Karpas-422 (cell line): ENCODE measurements around the gene SLC22A23. TPM values are rescaled to one million over a fixed set of nuclear protein-coding genes. Genes with fewer than 3 reads are reported as not detected.

Experiments used
- DNase-seq: peaks from one replicate; pipeline ENCODE4 v3.0.0-alpha.2; 2015
- H2AFZ ChIP-seq: fragments of 200-600 bp; sonication (generic); 2 replicates; pipeline ENCODE4 v1.6.1; 2014; ENCODE audit warnings: antibody characterized with exemption, low read length, mixed read lengths
- H3K27ac ChIP-seq: fragments of 200-600 bp; sonication (generic); 2 replicates; pipeline ENCODE4 v1.5.1; 2014; ENCODE audit warnings: mild to moderate bottlenecking, low read length, moderate library complexity
- H3K27me3 ChIP-seq: fragments of 200-600 bp; sonication (generic); 2 replicates; pipeline ENCODE4 v1.6.1; 2014; ENCODE audit warnings: low read length, mixed read lengths
- H3K36me3 ChIP-seq: fragments of 200-600 bp; sonication (generic); 2 replicates; pipeline ENCODE4 v1.6.1; 2014; ENCODE audit warnings: low read length, mixed read lengths; ENCODE audit not compliant: insufficient read depth
- H3K4me1 ChIP-seq: fragments of 200-600 bp; sonication (generic); 2 replicates; pipeline ENCODE4 v1.6.1; 2014; ENCODE audit warnings: mild to moderate bottlenecking, low read length, mixed read lengths
- H3K4me2 ChIP-seq: fragments of 200-600 bp; sonication (generic); 2 replicates; pipeline ENCODE4 v1.6.1; 2014; ENCODE audit warnings: low read length, low read depth, mild to moderate bottlenecking; ENCODE audit not compliant: poor library complexity, severe bottlenecking
- H3K4me3 ChIP-seq: fragments of 200-600 bp; sonication (generic); 2 replicates; pipeline ENCODE4 v1.5.1; 2014; ENCODE audit warnings: mild to moderate bottlenecking, antibody characterized with exemption, low read length, mixed read lengths
- H3K79me2 ChIP-seq: fragments of 200-600 bp; sonication (generic); 2 replicates; pipeline ENCODE4 v1.6.1; 2014; ENCODE audit warnings: mild to moderate bottlenecking, low read length, mixed read lengths
- H3K9ac ChIP-seq: fragments of 200-600 bp; sonication (generic); 2 replicates; pipeline ENCODE4 v1.6.0; 2014; ENCODE audit warnings: low read length
- H3K9me2 ChIP-seq: fragments of 200-600 bp; sonication (generic), shearing (Covaris generic); replicated peaks from 2 replicates; pipeline ENCODE4 v1.6.0; 2014; ENCODE audit warnings: mild to moderate bottlenecking, low read length, moderate library complexity; ENCODE audit not compliant: insufficient read depth
- H3K9me3 ChIP-seq: fragments of 300-700, 200-600 bp; sonication (generic); 2 replicates; pipeline ENCODE4 v1.6.1; 2014; ENCODE audit warnings: low read length, mixed read lengths
- H4K20me1 ChIP-seq: fragments of 200-600 bp; sonication (generic); 2 replicates; pipeline ENCODE4 v1.6.1; 2014; ENCODE audit warnings: mild to moderate bottlenecking, antibody characterized with exemption, low read length, low read depth; ENCODE audit not compliant: insufficient read depth
- total RNA-seq: library from RNA; depleted of rRNA; stranded (reverse); fragments of >200 nt; shearing (Covaris generic); gene quantifications from 2 replicates; pipeline ENCODE4 v1.2.3, GENCODE V29; 2014; ENCODE audit warnings: low replicate concordance

The SLC22A23 gene
- total RNA-seq, 1 experiment from 2014 or later: not detected

DNA sequence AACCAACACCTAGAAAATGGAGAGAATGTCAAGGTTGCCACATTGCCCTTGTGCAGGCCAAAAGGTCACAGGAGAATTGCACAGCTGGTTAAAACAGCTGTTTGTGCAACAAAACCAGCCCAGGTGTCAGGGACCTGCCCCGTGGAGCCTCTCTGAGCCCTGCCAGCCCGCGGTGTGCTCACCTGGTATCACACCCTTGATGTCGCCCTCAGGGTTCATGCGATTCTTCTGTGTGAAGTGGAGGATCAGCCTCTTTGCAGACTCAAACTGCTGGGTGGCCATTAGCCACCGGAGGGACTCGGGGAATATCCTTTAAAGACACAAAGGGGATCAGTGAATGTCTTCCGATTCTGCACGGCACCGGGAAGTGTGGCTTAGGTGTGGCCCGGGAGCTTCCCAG lies 158.9 kb downstream of the SLC22A23 start:
- Histone ChIP-seq H3K4me1 (no peaks in the 10 kb centered on the region), H3K4me3 (no peak overlapping the region), H3K9me3 (no peaks in the 10 kb centered on the region), H4K20me1 (no peaks in the 10 kb centered on the region), H3K27ac (no peak overlapping the region), H3K79me2 (no peaks in the 10 kb centered on the region), H2AFZ (no peak overlapping the region), H3K36me3 (no peaks in the 10 kb centered on the region), H3K9me2 (no peaks in the 10 kb centered on the region), H3K4me2 (no peak overlapping the region), H3K27me3 (no peaks in the 10 kb centered on the region), H3K9ac (no peak overlapping the region)
- DNase-seq: no peak

DNA sequence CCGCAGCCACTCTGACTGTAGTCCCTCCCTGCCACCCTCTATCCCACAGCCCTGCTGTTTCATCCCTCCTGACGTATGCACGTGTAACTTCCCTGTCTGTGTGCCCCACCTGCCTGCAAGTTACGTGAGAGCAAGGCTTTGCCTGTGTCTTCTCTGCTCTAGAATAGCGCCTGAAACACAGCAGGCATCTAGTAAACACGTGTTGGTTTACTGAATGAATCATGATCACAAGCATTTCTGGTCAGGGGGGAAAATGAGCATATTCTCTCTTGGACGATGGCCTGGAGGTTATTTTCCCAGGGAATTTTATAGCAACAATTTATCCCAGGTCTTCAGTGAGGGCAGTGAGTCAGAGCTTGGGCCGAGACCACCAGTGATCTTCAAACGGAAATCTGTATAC lies 159.8 kb downstream of the SLC22A23 start:
- no peak for DNase-seq
- no peaks in the 10 kb centered on the region for H3K9me3 ChIP-seq
- H3K9me2 ChIP-seq: no peaks in the 10 kb centered on the region
- H4K20me1 ChIP-seq: no peaks in the 10 kb centered on the region
- no peak overlapping the region for H3K4me3 ChIP-seq
- H3K4me1 ChIP-seq: no peaks in the 10 kb centered on the region
- no peak overlapping the region for H2AFZ ChIP-seq
- H3K79me2 ChIP-seq: no peaks in the 10 kb centered on the region
- no peak overlapping the region for H3K27ac ChIP-seq
- H3K4me2 ChIP-seq: no peak overlapping the region
- no peaks in the 10 kb centered on the region for H3K27me3 ChIP-seq
- no peak overlapping the region for H3K9ac ChIP-seq
- no peaks in the 10 kb centered on the region for H3K36me3 ChIP-seq

DNA sequence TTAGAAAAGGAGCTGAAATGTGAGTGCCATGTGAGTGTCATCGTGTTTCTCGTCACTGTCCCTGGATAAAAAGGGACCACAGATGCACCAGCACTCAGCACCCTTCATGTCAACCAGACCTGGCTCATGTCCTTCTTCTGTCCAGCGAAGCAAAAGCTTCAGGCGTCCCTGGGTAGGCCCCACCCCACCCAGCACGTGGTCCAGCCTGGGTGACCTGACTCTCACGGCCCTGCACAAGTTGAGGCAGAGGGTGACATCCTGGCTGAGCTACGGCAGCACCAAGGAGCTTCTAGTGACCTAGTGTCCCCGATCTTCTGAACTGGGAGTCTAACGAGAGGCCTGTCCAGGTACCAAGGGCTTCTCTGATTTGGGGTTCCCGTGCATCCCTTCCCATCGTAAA lies 160.3 kb downstream of the SLC22A23 start:
- Histone ChIP-seq H3K36me3 (no peaks in the 10 kb centered on the region), H3K27ac (no peak overlapping the region), H3K4me3 (no peak overlapping the region), H4K20me1 (no peaks in the 10 kb centered on the region), H3K27me3 (no peaks in the 10 kb centered on the region), H3K4me2 (no peak overlapping the region), H3K9me3 (no peaks in the 10 kb centered on the region), H3K4me1 (no peaks in the 10 kb centered on the region), H3K9me2 (no peaks in the 10 kb centered on the region), H3K79me2 (no peaks in the 10 kb centered on the region), H2AFZ (no peak overlapping the region), H3K9ac (no peak overlapping the region)
- no peak for DNase-seq

DNA sequence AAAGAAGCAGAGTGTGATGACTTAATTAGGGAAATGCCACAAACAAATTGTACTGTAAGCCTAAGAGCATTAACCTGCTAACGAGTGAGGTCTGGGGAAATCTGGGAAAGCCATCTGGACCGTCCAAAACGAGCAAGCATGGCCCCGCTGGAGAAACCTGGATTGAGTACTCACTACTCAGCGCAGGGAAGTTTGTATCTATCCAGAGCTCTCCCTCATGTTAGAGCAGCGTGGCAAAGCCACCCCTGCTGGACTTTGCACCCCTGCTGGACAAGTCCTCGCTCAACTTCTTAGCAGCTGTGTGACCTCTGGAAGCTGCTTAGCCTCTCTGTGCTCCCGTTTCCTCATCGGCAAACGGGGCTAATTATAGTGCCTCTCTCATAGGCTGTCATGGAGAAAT lies 160.8 kb downstream of the SLC22A23 start:
- Histone ChIP-seq H3K9me2 (no peaks in the 10 kb centered on the region), H3K9me3 (no peaks in the 10 kb centered on the region), H3K4me2 (no peak overlapping the region), H3K36me3 (no peaks in the 10 kb centered on the region), H3K79me2 (no peaks in the 10 kb centered on the region), H4K20me1 (no peaks in the 10 kb centered on the region), H2AFZ (no peak overlapping the region), H3K27ac (no peak overlapping the region), H3K4me1 (no peaks in the 10 kb centered on the region), H3K27me3 (no peaks in the 10 kb centered on the region), H3K9ac (no peak overlapping the region), H3K4me3 (no peak overlapping the region)
- DNase-seq: no peak

DNA sequence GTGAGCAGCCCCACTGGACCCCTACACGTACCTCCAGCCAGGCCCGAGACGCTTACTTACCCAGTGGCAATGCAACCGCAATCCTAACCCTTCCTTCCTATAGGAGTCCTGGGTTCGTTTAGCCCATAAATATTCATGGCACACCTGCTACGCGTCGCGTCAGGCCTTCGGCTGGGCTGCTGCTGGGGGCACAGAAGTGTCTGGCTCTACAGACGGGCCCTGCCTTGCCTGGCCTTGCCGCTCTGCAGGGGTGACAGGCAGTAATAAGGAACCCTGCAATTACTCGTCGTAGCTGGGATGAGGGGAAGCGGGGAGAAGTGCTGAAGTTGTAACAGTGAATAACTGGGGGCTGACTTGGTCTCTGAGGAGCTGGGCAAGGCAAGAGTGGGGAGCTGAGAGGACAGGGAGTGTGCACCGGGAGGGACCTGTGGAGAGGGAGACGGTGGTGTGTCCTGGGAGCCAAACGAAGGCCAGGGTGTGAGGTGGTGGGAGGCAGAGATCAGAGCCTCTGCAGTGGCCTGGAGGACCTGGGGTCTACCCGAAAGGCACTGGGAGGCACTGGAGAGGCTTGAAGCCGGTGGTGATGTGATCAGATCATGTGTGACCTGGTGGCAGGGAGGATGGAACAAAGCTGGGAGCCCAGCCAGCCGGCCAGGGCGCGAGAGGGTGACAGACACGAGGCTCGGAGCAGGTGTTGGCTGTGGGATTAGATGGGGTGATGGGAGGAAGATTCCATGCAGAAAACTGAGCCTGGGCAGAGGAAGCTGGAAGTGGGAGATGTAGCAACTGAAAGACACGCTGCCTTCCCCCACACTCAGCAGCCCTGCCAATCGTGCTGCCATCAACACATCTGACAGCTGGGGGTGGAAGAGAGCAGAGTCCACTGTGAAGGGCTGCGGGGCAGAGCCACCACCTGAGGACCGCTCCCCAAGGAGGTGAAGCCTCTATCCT lies 161.7 kb downstream of the SLC22A23 start:
- H3K9ac ChIP-seq: no peak overlapping the region
- H3K9me3 ChIP-seq: no peaks in the 10 kb centered on the region
- no peaks in the 10 kb centered on the region for H3K9me2 ChIP-seq
- no peaks in the 10 kb centered on the region for H3K79me2 ChIP-seq
- H3K4me1 ChIP-seq: no peaks in the 10 kb centered on the region
- H3K4me3 ChIP-seq: no peak overlapping the region
- H3K36me3 ChIP-seq: no peaks in the 10 kb centered on the region
- no peak overlapping the region for H3K4me2 ChIP-seq
- H2AFZ ChIP-seq: no peak overlapping the region
- no peak overlapping the region for H3K27ac ChIP-seq
- H4K20me1 ChIP-seq: no peaks in the 10 kb centered on the region
- H3K27me3 ChIP-seq: no peaks in the 10 kb centered on the region
- DNase-seq: no peak

DNA sequence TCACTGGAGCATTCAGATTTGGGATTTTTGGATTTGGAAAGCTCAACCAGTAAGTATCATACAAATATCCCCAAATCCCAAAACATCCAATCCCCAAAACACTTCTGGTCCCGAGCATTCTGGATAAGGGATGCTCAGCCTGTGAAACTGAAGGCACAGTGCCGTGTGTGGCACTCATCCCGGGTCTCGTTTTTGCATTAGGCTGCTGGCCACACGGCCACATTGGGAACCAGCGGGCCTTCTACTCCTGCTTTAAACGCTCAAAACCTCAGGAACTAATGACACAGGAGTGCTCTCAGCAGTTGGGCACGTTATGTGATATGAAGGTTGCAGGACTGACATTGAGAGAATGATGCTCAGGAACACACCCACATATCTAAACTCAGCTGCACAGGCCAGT lies 162.5 kb downstream of the SLC22A23 start:
- H2AFZ ChIP-seq: no peak overlapping the region
- H3K9ac ChIP-seq: no peak overlapping the region
- H3K79me2 ChIP-seq: no peaks in the 10 kb centered on the region
- H3K9me2 ChIP-seq: no peaks in the 10 kb centered on the region
- no peak overlapping the region for H3K4me2 ChIP-seq
- no peak overlapping the region for H3K27ac ChIP-seq
- no peak for DNase-seq
- H3K27me3 ChIP-seq: no peaks in the 10 kb centered on the region
- H3K4me1 ChIP-seq: no peaks in the 10 kb centered on the region
- H3K4me3 ChIP-seq: no peak overlapping the region
- H3K36me3 ChIP-seq: no peaks in the 10 kb centered on the region
- H4K20me1 ChIP-seq: no peaks in the 10 kb centered on the region
- H3K9me3 ChIP-seq: no peaks in the 10 kb centered on the region

DNA sequence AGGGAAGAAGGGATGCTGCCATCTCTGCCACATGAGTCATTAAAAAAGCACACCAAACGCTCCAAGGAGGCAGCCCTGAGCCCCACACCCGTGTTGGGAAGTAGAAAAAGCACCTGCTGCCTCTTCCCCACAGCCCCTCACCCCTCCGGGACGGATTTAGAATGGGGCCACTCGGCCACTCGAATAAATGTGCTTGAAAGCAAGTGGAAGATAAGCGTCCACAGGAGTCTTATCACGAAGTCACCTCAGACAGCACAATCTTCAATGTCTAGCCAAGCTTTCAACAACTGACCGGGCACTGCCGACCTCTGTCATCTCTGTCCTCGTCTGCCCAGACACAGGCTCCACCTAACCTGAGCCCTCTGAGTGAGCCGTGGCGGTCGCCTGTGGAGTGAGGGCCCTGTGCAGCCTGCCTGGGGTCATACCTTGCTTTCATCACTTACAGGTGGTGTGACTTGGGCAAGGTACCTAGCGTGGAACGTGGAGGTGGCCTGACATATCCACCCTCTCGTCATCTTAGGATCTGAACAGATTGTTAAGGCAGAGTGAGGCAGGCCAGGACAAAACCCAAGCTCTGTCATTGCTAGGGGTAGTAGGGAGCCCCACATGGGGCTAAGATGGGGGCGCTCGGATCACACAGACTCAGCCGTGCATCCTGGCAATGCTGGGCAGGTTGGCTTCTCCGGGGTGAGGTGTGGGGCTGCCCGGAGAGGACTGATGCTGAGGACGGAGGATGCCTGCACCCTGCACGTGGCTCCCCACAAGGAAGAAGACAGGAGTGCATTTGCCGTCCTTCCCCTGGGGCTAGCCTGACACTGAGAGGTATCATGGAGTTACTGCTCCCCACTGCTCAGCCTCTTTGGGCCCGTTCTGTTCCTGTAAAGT lies 163.3 kb downstream of the SLC22A23 start:
- Histone ChIP-seq H3K9me2 (no peaks in the 10 kb centered on the region), H3K9ac (no peak overlapping the region), H3K9me3 (no peaks in the 10 kb centered on the region), H3K4me2 (no peak overlapping the region), H3K36me3 (no peaks in the 10 kb centered on the region), H4K20me1 (no peaks in the 10 kb centered on the region), H3K27me3 (no peaks in the 10 kb centered on the region), H3K27ac (no peak overlapping the region), H3K4me1 (no peaks in the 10 kb centered on the region), H2AFZ (no peak overlapping the region), H3K79me2 (no peaks in the 10 kb centered on the region), H3K4me3 (no peak overlapping the region)
- no peak for DNase-seq
